Measurements from ENCODE around the gene PYGB. TPM values are rescaled to one million over a fixed set of nuclear protein-coding genes. Genes with fewer than 3 reads are reported as not detected.

The PYGB gene
- polyA plus RNA-seq, 4 donors, result 25.7 to 38.4 (median 32.7) TPM

DNA sequence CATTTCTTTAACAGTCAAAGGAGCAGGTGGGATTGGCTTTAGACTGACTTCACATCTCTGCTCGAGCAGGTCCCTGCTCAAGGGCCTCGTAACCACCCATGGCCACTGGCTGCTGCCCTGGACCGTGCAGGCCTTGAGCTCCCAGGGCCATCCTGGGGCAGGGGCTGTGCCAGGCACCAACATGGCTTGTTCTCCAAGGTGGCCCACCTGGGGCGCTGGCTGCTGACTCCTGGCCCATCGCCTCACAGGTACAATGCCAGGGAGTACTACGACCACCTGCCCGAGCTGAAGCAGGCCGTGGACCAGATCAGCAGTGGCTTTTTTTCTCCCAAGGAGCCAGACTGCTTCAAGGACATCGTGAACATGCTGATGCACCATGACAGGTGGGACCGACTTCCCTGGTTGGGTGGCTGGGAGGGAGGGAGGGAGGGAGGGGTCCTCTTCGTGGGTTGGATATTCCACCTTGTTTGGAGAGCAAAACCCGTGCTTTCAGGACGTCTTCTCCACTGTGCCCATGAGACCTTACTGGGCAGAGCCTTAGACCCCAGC, 46.1 kb downstream of the PYGB start:
- DNase-seq (no peak), FAIRE-seq (no peak)
- Histone ChIP-seq H3K4me1 (ENCODE audit: control insufficient read depth in 3 of 3, insufficient read depth in 2 of 3, low read depth in 1 of 3, low read length in 2 of 3) (peaks cover 0 to 1% (median 0%) of the 10 kb centered on the region in 3 donors), H3K4me3 (ENCODE audit: low read depth in 1 of 3, low read length in 3 of 3) (no peak overlapping the region), H3K36me3 (ENCODE audit: control insufficient read depth in 3 of 3, insufficient read depth in 2 of 3, low read depth in 1 of 3, low read length in 3 of 3) (peaks cover 3 to 82% (median 5%) of the 10 kb centered on the region in 3 donors), H3K27me3 (ENCODE audit: control insufficient read depth in 3 of 3, insufficient read depth in 3 of 3, low read length in 3 of 3) (no peaks in the 10 kb centered on the region), H3K27ac (ENCODE audit: low read depth in 1 of 3, low read length in 2 of 3) (peak overlapping the region in 1 of 3 donors; percentile 59), H3K9me3 (ENCODE audit: control insufficient read depth in 2 of 2, insufficient read depth in 1 of 2, low read depth in 1 of 2, low read length in 1 of 2) (no peaks in the 10 kb centered on the region)
- 88 to 93% (median 90%) methylated on average over 12 to 13 of the region's 13 CpGs for WGBS, 3 donors

DNA sequence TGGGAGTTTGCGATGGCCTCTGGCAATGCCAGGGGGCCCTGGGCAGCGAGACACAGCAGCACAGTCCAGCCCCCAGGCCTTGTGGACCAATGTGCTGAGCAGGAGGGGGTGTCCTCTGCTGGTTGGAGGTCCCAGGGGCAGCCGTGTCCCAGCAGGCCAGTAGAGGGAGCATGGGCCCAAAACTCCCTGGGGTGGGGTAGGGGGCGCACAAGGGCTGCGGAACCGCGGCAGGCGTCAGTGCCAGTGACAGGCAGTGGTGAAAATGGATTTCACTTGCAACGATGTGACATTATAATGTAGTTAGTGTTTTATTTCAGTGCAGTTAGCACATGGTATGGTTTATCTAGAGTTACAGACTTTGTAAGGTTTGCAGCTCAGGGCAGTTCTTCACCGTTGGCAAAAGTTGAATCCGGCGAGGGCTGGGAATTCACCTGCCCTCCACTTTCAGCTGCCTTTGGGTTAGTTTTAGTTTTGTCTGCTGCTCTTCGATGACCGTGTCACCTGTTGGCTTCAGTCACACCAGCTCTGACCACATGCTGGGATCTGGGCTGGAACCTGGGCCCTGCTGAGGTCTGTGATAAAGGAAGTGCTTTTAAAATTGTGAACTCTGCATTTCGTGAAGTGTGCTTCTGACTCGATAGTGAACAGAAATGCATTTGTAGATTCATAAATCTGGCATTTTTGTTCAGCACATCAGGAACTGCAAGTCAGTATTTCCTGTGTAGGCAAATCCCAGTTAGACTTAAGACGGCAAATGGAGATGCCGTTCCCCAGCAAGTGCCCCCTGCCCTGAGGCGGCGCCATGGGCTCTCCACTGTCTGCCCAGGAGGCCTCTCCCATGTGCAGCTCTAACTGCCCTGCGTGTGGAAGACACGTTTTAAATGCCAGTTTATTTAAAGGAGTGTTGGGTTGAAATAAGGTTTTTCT, 46.8 kb downstream of the PYGB start:
- WGBS, 3 donors, result 55 to 58% (median 58%) methylated on average over 22 of the region's 22 CpGs

DNA sequence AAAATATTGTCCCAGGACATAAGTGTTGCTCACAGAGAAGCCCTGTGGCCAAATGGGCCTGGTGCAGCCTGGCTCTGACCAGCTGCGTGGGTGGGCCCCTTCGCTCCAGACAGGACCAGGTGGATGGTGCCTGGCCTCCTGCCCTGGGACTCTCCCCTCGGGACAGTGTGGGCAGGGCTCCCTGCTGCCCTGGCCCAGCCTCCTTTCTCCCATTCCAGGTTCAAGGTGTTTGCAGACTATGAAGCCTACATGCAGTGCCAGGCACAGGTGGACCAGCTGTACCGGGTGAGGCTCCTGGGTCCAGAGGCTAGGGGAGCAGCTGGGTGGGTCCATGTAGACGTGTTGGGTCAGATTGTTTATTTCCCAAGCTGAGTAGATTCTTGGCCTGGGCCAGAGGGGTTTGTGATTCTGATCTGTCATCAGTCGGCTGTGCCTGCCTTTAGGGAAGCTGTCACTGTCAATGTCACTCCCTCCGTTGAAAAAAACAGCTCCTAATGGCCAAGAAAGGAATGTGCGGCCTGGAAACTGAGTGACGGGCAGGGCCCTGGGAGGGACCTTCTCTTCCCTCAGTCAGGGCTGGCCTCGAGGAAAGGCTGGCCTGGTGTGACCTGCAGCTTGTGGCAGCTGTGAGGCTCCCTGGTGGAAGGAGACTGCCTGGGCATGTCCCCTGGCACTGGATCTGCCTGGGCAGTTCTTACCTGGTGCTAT, 47.7 kb downstream of the PYGB start:
- no peak overlapping the region for H3K4me3 ChIP-seq (ENCODE audit: low read depth in 1 of 3, low read length in 3 of 3)
- no peaks in the 10 kb centered on the region for H3K9me3 ChIP-seq (ENCODE audit: control insufficient read depth in 2 of 2, insufficient read depth in 1 of 2, low read depth in 1 of 2, low read length in 1 of 2)
- peaks cover 3 to 83% (median 3%) of the 10 kb centered on the region in 3 donors for H3K36me3 ChIP-seq (ENCODE audit: control insufficient read depth in 3 of 3, insufficient read depth in 2 of 3, low read depth in 1 of 3, low read length in 3 of 3)
- H3K27me3 ChIP-seq (ENCODE audit: control insufficient read depth in 3 of 3, insufficient read depth in 3 of 3, low read length in 3 of 3), result no peaks in the 10 kb centered on the region
- DNase-seq (peak; percentile 42 to 69), FAIRE-seq (no peak)
- H3K27ac ChIP-seq (ENCODE audit: low read depth in 1 of 3, low read length in 2 of 3), result peak overlapping the region in 2 of 3 donors; percentile 17 to 59
- peaks cover 0 to 1% (median 0%) of the 10 kb centered on the region in 3 donors for H3K4me1 ChIP-seq (ENCODE audit: control insufficient read depth in 3 of 3, insufficient read depth in 2 of 3, low read depth in 1 of 3, low read length in 2 of 3)
- WGBS, 3 donors, result 33 to 54% (median 49%) methylated on average over 10 of the region's 10 CpGs

More for the DNA sequence above, 46.8 kb downstream of the PYGB start:
- Histone ChIP-seq H3K9me3 (ENCODE audit: control insufficient read depth in 2 of 2, insufficient read depth in 1 of 2, low read depth in 1 of 2, low read length in 1 of 2) (no peaks in the 10 kb centered on the region), H3K27ac (ENCODE audit: low read depth in 1 of 3, low read length in 2 of 3) (peak overlapping the region in 1 of 3 donors; percentile 59), H3K4me1 (ENCODE audit: control insufficient read depth in 3 of 3, insufficient read depth in 2 of 3, low read depth in 1 of 3, low read length in 2 of 3) (peaks cover 0 to 1% (median 0%) of the 10 kb centered on the region in 3 donors), H3K27me3 (ENCODE audit: control insufficient read depth in 3 of 3, insufficient read depth in 3 of 3, low read length in 3 of 3) (no peaks in the 10 kb centered on the region), H3K4me3 (ENCODE audit: low read depth in 1 of 3, low read length in 3 of 3) (no peak overlapping the region), H3K36me3 (ENCODE audit: control insufficient read depth in 3 of 3, insufficient read depth in 2 of 3, low read depth in 1 of 3, low read length in 3 of 3) (peaks cover 3 to 84% (median 4%) of the 10 kb centered on the region in 3 donors)
- DNase-seq (peak; percentile 27 to 66), FAIRE-seq (no peak)

DNA sequence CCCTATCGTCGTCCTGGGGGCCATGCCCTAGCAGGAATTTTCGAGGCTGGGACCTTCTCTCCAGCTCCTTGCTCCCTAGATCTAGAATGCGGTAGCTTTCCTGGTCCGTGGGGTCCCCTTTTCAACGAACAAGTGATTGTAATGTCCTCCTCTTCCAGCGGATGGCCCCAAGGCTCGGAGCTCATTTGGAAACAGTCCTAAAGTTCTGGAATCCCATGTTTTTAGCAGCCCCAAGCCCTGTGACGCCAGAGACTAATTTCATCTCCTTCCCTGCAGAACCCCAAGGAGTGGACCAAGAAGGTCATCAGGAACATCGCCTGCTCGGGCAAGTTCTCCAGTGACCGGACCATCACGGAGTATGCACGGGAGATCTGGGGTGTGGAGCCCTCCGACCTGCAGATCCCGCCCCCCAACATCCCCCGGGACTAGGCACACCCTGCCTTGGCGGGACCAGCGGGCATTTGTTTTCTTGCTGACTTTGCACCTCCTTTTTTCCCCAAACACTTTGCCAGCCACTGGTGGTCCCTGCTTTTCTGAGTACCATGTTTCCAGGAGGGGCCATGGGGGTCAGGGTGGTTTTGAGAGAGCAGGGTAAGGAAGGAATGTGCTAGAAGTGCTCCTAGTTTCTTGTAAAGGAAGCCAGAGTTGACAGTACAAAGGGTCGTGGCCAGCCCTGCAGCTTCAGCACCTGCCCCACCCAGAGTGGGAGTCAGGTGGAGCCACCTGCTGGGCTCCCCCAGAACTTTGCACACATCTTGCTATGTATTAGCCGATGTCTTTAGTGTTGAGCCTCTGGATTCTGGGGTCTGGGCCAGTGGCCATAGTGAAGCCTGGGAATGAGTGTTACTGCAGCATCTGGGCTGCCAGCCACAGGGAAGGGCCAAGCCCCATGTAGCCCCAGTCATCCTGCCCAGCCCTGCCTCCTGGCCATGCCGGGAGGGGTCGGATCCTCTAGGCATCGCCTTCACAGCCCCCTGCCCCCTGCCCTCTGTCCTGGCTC, 48.5 kb downstream of the PYGB start:
- no peak overlapping the region for H3K4me3 ChIP-seq (ENCODE audit: low read depth in 1 of 3, low read length in 3 of 3)
- no peaks in the 10 kb centered on the region for H3K9me3 ChIP-seq (ENCODE audit: control insufficient read depth in 2 of 2, insufficient read depth in 1 of 2, low read depth in 1 of 2, low read length in 1 of 2)
- 84 to 85% (median 84%) methylated on average over 24 of the region's 24 CpGs for WGBS, 3 donors
- DNase-seq (peak; percentile 34 to 56), FAIRE-seq (no peak)
- H3K4me1 ChIP-seq (ENCODE audit: control insufficient read depth in 3 of 3, insufficient read depth in 2 of 3, low read depth in 1 of 3, low read length in 2 of 3), result peaks cover 0 to 1% (median 0%) of the 10 kb centered on the region in 3 donors
- H3K36me3 ChIP-seq (ENCODE audit: control insufficient read depth in 3 of 3, insufficient read depth in 2 of 3, low read depth in 1 of 3, low read length in 3 of 3), result peaks cover 0 to 84% (median 3%) of the 10 kb centered on the region in 3 donors
- H3K27me3 ChIP-seq (ENCODE audit: control insufficient read depth in 3 of 3, insufficient read depth in 3 of 3, low read length in 3 of 3), result no peaks in the 10 kb centered on the region
- H3K27ac ChIP-seq (ENCODE audit: low read depth in 1 of 3, low read length in 2 of 3), result peak overlapping the region in 2 of 3 donors; percentile 17 to 74

DNA sequence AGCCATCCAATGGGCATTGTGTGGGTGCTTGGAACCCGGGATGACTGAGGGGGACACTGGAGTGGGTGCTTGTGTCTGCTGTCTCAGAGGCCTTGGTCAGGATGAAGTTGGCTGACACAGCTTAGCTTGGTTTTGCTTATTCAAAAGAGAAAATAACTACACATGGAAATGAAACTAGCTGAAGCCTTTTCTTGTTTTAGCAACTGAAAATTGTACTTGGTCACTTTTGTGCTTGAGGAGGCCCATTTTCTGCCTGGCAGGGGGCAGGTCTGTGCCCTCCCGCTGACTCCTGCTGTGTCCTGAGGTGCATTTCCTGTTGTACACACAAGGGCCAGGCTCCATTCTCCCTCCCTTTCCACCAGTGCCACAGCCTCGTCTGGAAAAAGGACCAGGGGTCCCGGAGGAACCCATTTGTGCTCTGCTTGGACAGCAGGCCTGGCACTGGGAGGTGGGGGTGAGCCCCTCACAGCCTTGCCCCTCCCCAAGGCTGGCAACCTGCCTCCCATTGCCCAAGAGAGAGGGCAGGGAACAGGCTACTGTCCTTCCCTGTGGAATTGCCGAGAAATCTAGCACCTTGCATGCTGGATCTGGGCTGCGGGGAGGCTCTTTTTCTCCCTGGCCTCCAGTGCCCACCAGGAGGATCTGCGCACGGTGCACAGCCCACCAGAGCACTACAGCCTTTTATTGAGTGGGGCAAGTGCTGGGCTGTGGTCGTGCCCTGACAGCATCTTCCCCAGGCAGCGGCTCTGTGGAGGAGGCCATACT, 49.4 kb downstream of the PYGB start:
- H3K27ac ChIP-seq (ENCODE audit: low read depth in 1 of 3, low read length in 2 of 3), result peak overlapping the region in 1 of 3 donors; percentile 75
- DNase-seq (no peak), FAIRE-seq (no peak)
- H3K9me3 ChIP-seq (ENCODE audit: control insufficient read depth in 2 of 2, insufficient read depth in 1 of 2, low read depth in 1 of 2, low read length in 1 of 2), result no peaks in the 10 kb centered on the region
- 86 to 88% (median 86%) methylated on average over 10 of the region's 10 CpGs for WGBS, 3 donors
- H3K27me3 ChIP-seq (ENCODE audit: control insufficient read depth in 3 of 3, insufficient read depth in 3 of 3, low read length in 3 of 3), result no peaks in the 10 kb centered on the region
- H3K36me3 ChIP-seq (ENCODE audit: control insufficient read depth in 3 of 3, insufficient read depth in 2 of 3, low read depth in 1 of 3, low read length in 3 of 3), result peaks cover 0 to 84% (median 0%) of the 10 kb centered on the region in 3 donors
- no peak overlapping the region for H3K4me3 ChIP-seq (ENCODE audit: low read depth in 1 of 3, low read length in 3 of 3)
- H3K4me1 ChIP-seq (ENCODE audit: control insufficient read depth in 3 of 3, insufficient read depth in 2 of 3, low read depth in 1 of 3, low read length in 2 of 3), result peaks cover 0 to 1% (median 0%) of the 10 kb centered on the region in 3 donors

DNA sequence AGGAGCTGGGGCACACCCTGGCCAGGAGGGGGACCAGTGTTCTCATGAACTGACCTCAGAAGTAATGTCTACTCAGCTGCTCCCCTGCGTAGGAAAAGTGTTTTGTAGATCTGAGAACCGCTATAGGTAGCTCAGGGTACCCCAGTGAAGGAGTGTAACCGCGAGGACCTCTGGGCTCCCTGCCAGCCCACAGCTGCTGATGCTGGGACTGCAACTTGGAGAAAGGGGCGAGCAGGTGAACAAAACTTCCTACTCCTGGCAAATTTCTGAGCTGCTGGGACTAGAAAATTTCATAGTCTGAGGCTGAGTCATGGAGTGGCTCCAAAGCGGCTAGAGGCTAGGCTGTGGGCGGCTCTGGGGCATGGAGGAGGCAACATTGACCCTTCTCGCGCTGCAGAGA, 51.9 kb downstream of the PYGB start:
- WGBS, 3 donors, result 84 to 87% (median 87%) methylated on average over 9 of the region's 9 CpGs
- DNase-seq, result no peak
- peaks cover 0 to 1% (median 0%) of the 10 kb centered on the region in 3 donors for H3K4me1 ChIP-seq (ENCODE audit: control insufficient read depth in 3 of 3, insufficient read depth in 2 of 3, low read depth in 1 of 3, low read length in 2 of 3)
- H3K27ac ChIP-seq (ENCODE audit: low read depth in 1 of 3, low read length in 2 of 3), result no peak overlapping the region
- FAIRE-seq, result no peak
- peaks cover 0 to 87% (median 0%) of the 10 kb centered on the region in 3 donors for H3K36me3 ChIP-seq (ENCODE audit: control insufficient read depth in 3 of 3, insufficient read depth in 2 of 3, low read depth in 1 of 3, low read length in 3 of 3)
- H3K27me3 ChIP-seq (ENCODE audit: control insufficient read depth in 3 of 3, insufficient read depth in 3 of 3, low read length in 3 of 3), result no peaks in the 10 kb centered on the region
- H3K4me3 ChIP-seq (ENCODE audit: low read depth in 1 of 3, low read length in 3 of 3), result no peak overlapping the region
- no peaks in the 10 kb centered on the region for H3K9me3 ChIP-seq (ENCODE audit: control insufficient read depth in 2 of 2, insufficient read depth in 1 of 2, low read depth in 1 of 2, low read length in 1 of 2)

DNA sequence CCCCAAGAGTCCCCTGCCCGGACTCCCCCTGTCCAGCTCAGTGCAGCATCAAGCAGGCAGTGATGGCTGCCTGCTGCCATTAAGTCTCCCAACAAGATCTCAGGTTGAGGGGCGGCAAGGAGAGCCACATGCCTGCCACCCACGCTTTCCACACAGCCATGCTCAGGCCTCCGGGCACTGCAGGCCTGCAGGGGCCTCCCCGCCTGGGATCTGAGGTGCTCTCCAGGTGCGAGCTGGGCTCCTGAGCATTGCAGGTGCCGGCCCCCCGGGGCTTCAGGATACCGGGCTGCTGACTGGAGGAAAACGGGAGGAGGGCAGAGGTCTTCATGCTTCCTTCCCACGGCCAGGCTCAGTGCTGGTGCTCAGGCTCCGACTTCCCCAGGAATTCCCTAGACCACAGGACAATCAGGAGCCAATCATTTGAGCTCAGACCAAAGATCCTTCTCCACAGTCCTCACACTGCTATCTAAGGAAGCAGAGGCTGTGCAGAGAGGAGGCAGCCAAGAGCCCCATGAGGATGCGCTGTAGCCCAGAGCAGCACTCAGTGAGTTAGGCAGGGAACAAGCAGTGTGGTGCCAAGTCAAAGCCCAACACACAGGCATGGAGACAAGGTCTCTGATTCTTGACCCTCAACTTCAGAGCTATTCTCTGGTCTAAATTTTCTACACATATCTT, 52.7 kb downstream of the PYGB start:
- H3K4me1 ChIP-seq (ENCODE audit: control insufficient read depth in 3 of 3, insufficient read depth in 2 of 3, low read depth in 1 of 3, low read length in 2 of 3), result peaks cover 0 to 1% (median 0%) of the 10 kb centered on the region in 3 donors
- 83 to 87% (median 86%) methylated on average over 13 of the region's 13 CpGs for WGBS, 3 donors
- H3K9me3 ChIP-seq (ENCODE audit: control insufficient read depth in 2 of 2, insufficient read depth in 1 of 2, low read depth in 1 of 2, low read length in 1 of 2), result no peaks in the 10 kb centered on the region
- DNase-seq (no peak), FAIRE-seq (no peak)
- no peak overlapping the region for H3K4me3 ChIP-seq (ENCODE audit: low read depth in 1 of 3, low read length in 3 of 3)
- H3K27ac ChIP-seq (ENCODE audit: low read depth in 1 of 3, low read length in 2 of 3), result no peak overlapping the region
- H3K36me3 ChIP-seq (ENCODE audit: control insufficient read depth in 3 of 3, insufficient read depth in 2 of 3, low read depth in 1 of 3, low read length in 3 of 3), result peaks cover 0 to 83% (median 0%) of the 10 kb centered on the region in 3 donors
- no peaks in the 10 kb centered on the region for H3K27me3 ChIP-seq (ENCODE audit: control insufficient read depth in 3 of 3, insufficient read depth in 3 of 3, low read length in 3 of 3)
